ENCODE results near the gene TOMM5.

The TOMM5 gene

DNA sequence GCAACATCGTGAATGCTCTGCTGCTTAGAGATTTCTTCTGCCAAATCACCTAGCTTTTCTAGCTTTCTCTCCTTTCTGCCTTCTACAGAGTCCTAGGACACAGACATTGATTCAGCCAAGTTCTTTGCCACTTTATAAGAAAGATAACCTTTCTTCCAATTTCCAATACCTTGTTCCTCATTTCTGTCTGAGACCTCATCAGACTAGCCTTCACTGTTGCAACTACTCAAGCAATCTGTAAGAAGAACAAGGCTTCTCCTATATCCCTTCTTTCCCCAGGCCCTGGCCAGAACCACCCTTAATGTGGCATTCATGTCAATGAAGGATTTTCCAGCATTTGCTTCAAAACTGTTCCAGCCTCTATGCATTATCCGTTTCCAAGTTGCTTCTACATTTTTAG, 40.5 kb downstream of the TOMM5 start:
- DNase-seq (ENCODE audit: insufficient read length, low spot score) (no peak), FAIRE-seq (no peak)
- TF ChIP-seq CTCF (IDR thresholded peaks at IDR 0.05; ENCODE audit: insufficient read depth, missing control alignments), result no peak

- DNase-seq (ENCODE audit: insufficient read length, low spot score) (no peak), FAIRE-seq (no peak)
- TF ChIP-seq CTCF (IDR thresholded peaks at IDR 0.05; ENCODE audit: insufficient read depth, missing control alignments), result no peak
Observed at GRCh38 chr9:37551468-37551867, 40.9 kb downstream of the TOMM5 start.

- no peak for TF ChIP-seq CTCF (IDR thresholded peaks at IDR 0.05; ENCODE audit: insufficient read depth, missing control alignments)
- no peak for DNase-seq (ENCODE audit: insufficient read length, low spot score)
- FAIRE-seq, result no peak
Observed at GRCh38 chr9:37550781-37551180, 41.6 kb downstream of the TOMM5 start.

DNA sequence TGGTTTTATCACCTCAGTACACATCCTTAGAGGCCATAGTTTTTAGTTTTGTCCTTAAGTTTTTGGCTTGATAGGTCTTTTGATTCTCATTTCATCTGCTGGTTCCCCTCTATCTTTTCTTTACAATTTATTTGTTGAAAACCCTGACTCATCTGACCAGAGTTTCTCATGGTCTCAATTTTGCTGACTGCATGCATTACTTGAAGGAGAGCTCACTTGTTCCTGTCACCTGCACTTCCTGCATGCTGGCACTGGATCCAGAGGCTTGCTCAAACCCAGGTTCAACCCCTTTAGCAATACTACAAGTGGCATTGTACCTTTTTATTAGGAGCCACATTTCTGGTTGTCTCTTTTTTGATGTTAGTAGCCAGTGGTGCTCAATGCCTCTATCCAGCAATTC, 42.9 kb downstream of the TOMM5 start:
- no peak for TF ChIP-seq CTCF (IDR thresholded peaks at IDR 0.05; ENCODE audit: insufficient read depth, missing control alignments)
- FAIRE-seq, result no peak
- DNase-seq (ENCODE audit: insufficient read length, low spot score), result no peak

- no peak for TF ChIP-seq CTCF (IDR thresholded peaks at IDR 0.05; ENCODE audit: insufficient read depth, missing control alignments)
Observed at GRCh38 chr9:37547328-37547878, 45.0 kb downstream of the TOMM5 start.

GRCh38 chr9:37543468-37543867, 48.9 kb downstream of the TOMM5 start:
- no peak for FAIRE-seq
- TF ChIP-seq CTCF (IDR thresholded peaks at IDR 0.05; ENCODE audit: insufficient read depth, missing control alignments), result no peak

More at GRCh38 chr9:37547328-37547878, 45.0 kb downstream of the TOMM5 start:
- no peak for DNase-seq (ENCODE audit: insufficient read length, low spot score)
- no peak for FAIRE-seq

DNA sequence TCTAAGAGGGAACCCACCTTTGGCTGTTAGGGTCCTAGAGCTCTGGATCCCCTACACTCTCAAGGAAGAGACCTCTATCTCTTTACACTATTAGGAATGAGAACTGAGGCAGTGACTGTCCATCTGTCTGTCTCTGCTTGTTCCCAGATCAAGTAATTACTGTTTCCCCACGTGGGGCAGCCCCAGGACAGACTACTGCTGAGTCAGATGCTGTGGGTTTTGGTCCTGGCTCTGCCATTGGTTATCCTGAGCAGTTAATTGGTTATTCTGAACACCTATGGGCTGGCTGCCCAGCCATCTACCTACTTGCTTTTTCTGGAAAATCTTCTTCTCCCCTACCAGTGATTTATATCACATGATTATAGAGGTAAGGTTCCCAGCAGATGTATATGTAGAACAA, 49.5 kb downstream of the TOMM5 start:
- DNase-seq (ENCODE audit: insufficient read length, low spot score) (no peak), FAIRE-seq (no peak)
- no peak for TF ChIP-seq CTCF (IDR thresholded peaks at IDR 0.05; ENCODE audit: insufficient read depth, missing control alignments)

More at GRCh38 chr9:37543468-37543867, 48.9 kb downstream of the TOMM5 start:
- DNase-seq (ENCODE audit: insufficient read length, low spot score), result no peak
